NT2/D1 (cell line): ENCODE measurements around the gene NPB.

ENCODE experiments used
- YY1 ChIP-seq: IDR thresholded peaks from 2 replicates; pipeline ENCODE4 v1.6.1; 2011; ENCODE audit not compliant: insufficient read length, insufficient read depth
- ZNF274 ChIP-seq: IDR thresholded peaks from 2 replicates; pipeline ENCODE4 v1.6.1; 2011; ENCODE audit warnings: mild to moderate bottlenecking, low read depth, low read length

- TF ChIP-seq ZNF274, result no peak
- TF ChIP-seq YY1, result no peak
Observed at GRCh38 chr17:81944858-81945257, 42.8 kb downstream of the NPB start.
